HG03354 (cell line): ENCODE measurements around the gene ZFPM1.
"Not testable (repeated sequence)": the region's sequence is repeated elsewhere in the genome, so short reads cannot be mapped to it uniquely, and the experiment has no call there.

Source experiments
- ATAC-seq: cut with Tn5 transposase; IDR thresholded peaks from one replicate; pipeline ENCODE4 v1.9.1; 2021; ENCODE audit warnings: mild to moderate bottlenecking; ENCODE audit not compliant: unreplicated experiment, poor library complexity, severe bottlenecking

Gene ZFPM1

GRCh38 chr16:88507231-88507743 is 54.2 kb downstream of the ZFPM1 start:
- ATAC-seq, result no peak

- ATAC-seq, result no peak
These were observed 55.3 kb downstream of the ZFPM1 start for GRCh38 chr16:88508376-88508867.

- no peak for ATAC-seq
These were observed 56.0 kb downstream of the ZFPM1 start for GRCh38 chr16:88508868-88509748.

- no peak for ATAC-seq
These were observed 56.6 kb downstream of the ZFPM1 start for GRCh38 chr16:88509749-88510069.

- no peak for ATAC-seq
These were observed 57.3 kb downstream of the ZFPM1 start for GRCh38 chr16:88510091-88510994.

GRCh38 chr16:88511060-88511459 is 58.0 kb downstream of the ZFPM1 start:
- ATAC-seq, result no peak

GRCh38 chr16:88511906-88512305 is 58.8 kb downstream of the ZFPM1 start:
- no peak for ATAC-seq

- ATAC-seq, result no peak
These were observed 59.9 kb downstream of the ZFPM1 start for GRCh38 chr16:88512728-88513696.

GRCh38 chr16:88514070-88514469 is 61.0 kb downstream of the ZFPM1 start:
- no peak for ATAC-seq

GRCh38 chr16:88514526-88515232 is 61.6 kb downstream of the ZFPM1 start:
- no peak for ATAC-seq

- no peak for ATAC-seq
These were observed 62.3 kb downstream of the ZFPM1 start for GRCh38 chr16:88515371-88515770.

- no peak for ATAC-seq
These were observed 63.0 kb downstream of the ZFPM1 start for GRCh38 chr16:88515925-88516594.

- ATAC-seq, result no peak
These were observed 63.6 kb downstream of the ZFPM1 start for GRCh38 chr16:88516601-88517061.

GRCh38 chr16:88517208-88517774 is 64.2 kb downstream of the ZFPM1 start:
- ATAC-seq, result not testable (repeated sequence)

GRCh38 chr16:88518411-88519111 is 65.5 kb downstream of the ZFPM1 start:
- not testable (repeated sequence) for ATAC-seq

- no peak for ATAC-seq
These were observed 66.2 kb downstream of the ZFPM1 start for GRCh38 chr16:88519240-88519639.
